HT-29 (cell line): Measurements from ENCODE around the gene CRAT. TPM values are rescaled to one million over a fixed set of nuclear protein-coding genes. Genes with fewer than 3 reads are reported as not detected.
A peak's percentile ranks its signal among the peaks of the same experiment; 100 is the strongest.

Source experiments
- DNase-seq: peaks from one replicate; pipeline ENCODE4 v3.0.0-alpha.2; 2015; ENCODE audit warnings: low spot score
- total RNA-seq: library from RNA; depleted of rRNA; stranded (reverse); fragments of >200 nt; shearing (Covaris generic); gene quantifications from 2 replicates; pipeline ENCODE4 v1.2.3, GENCODE V29; 2014; rRNA removed

The CRAT gene
- total RNA-seq, 1 experiment from 2014 or later = 43.7 TPM

DNA sequence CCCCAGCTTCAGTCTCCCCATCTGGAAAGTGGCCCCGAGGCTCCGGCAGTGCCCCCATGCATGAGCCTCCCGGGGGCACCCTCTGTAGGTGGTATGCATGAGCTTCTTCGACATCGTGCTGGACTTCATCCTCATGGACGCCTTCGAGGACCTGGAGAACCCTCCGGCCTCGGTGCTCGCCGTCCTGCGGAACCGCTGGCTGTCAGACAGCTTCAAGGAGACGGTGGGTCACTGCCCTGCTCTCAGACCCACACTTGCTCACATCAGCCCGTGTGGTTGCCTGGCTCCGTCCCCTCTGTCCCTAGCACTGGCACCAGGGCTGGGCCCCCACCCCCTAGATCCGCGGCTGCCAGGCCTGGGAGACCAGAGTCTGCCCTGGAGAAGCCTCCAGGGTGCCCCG lies 42.5 kb downstream of the CRAT start:
- DNase-seq = no peak

- no peak for DNase-seq
Observed at GRCh38 chr9:129064499-129064908, 46.1 kb downstream of the CRAT start.

GRCh38 chr9:129063061-129063460 lies 47.5 kb downstream of the CRAT start:
- DNase-seq = no peak

DNA sequence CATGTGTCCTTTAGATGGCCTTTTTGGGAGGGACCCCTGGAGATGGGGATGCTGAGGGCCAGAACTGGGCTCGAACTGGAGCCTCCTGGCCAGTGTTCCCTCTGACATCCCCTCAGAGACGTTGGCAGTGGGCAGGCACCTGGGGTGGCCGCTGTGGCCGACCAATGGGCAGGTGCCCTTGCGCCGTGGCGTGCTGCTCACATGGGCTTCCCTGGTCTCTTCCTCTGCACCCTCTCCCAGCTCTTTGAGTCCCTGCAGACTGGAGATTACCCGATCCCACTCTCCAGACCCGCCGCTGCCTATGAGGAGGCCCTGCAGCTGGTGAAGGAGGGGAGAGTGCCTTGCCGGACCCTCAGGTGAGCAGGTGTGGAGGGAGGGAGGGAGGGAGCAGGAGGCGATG lies 49.6 kb downstream of the CRAT start:
- no peak for DNase-seq

DNA sequence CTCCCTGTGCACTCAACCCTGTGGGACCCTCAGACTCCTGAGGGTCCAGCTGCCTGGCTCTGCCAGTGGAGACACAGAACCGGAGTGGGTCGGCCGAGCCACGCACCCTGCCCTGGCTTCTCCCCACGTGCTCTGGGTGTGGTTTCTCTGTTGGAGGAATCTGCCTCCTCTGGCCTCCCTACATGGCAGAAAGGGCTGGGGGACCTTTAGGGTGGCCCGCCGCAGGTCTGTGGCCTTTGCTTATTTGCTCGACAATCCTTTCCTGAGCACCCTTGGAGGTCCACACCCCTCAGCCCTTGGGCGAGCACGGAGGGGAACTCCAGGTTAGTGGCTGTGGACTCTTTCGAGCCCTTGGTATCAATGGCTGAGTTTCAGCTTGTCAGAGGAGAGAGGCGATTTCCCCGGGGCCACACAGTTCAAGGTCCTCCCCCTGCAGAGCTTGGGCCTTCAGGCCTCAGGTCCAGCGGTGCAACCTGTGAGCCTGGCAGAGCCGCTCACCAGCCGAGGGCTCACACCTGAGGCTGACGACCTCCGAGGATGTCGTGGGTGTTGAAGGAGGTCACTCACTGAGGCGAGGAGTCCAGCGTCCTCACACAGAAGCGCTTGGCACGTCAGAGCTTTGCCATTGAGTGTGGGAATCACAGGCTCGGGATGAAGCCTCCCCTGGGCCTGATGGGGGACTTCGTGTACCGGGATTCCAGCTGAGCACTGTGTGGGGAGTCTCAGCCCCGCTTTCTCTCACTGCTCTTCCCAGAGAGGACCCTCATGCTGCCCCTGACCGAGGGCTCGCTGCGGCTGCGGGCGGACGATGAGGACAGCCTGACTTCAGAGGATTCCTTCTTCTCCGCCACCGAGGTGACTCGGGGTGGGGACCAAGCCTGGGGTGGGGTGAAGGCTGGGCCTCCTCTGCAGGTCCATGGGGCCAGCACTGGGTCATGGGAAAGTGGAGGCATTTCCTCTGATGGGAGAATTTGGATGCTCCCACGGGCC lies 50.5 kb downstream of the CRAT start:
- no peak for DNase-seq

DNA sequence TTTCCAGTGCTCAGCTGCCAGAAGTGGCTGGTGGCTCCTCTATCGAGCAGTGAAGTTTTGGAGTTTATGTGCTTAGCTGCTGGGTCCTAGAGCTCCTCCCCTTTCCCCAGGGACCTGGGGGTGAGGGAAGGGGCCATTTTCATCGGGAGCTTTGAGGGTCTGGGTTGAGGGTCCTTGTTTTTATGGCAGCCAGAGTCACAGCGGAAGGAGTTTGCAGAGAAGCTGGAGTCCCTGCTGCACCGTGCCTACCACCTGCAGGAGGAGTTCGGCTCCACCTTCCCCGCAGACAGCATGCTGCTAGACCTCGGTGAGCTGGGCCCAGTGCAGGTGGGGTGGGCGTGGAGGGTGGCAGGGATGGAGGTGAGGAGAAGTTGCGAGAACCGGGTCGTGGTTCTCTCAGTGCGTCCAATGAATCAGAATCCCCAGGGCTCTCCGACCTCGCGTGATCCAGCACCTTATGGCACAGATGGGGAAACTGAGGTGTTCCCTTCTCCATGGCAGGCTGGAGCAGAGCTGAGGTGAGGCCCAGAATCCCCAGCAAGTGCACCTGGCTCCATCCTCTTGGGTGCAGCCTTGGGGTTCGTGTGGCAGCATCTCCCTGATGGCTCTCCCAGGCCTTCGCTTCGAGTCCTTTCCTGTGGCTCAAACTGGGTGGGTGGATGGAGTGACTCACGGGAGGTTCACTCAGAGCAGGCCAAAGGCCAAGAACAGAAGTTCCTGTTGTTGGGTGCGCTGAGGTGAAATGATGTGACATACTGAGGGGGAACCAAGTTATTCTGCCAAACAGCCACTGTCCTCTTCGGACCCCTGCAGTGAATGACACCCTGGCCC lies 51.4 kb downstream of the CRAT start:
- peak; percentile 74 for DNase-seq

DNA sequence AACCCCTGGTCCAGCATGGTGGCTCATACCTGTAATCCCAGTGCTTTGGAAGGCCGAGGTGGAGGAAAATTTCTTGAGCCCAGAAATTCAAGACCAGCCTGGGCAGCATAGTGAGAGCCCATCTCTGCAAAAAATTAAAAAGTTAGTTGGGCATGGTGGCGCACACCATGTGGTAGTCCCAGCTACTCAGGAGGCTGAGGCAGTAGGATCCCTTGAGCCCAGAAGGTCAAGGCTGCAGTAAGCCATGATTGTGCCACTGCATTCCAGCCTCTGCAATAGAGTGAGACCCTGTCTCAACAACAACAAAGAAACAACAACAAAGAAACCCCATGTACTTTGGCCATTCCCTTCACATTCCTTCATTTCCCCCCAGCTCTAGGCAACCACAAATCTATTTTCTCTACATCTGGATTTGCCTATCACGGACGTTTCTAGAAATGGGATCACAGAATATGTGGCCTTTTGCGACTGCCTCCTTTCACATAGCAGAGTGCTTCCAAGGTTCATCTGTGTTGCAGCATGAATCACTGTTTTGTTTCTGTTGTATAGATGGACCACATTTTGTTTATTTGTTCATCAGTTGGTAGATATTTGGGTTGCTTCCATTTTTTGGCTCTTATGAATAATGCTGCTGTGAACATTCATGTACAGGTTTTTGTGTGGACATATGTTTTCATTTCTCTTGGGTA lies 56.3 kb downstream of the CRAT start:
- no peak for DNase-seq

GRCh38 chr9:129053020-129053419 lies 57.6 kb downstream of the CRAT start:
- DNase-seq = no peak

DNA sequence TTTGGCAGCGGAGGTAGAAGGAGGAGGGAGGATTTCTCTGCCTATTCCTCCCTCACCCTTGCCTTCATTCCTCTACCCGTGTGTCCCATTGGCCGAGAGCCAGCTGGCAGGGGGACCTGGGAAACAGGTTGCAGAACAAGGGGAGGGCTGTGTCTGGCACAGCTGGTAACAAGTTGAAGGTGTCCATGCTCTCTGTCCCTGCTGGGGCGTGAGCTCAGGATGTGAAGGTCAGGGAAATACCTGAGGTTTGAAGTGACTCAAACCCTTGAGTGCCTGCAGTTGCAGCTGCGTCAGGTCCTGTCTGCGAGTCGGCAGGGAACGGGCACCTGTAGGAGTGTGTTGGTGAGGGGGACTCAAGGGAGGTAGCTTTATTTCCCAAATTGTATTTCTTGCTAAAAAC lies 58.0 kb downstream of the CRAT start:
- DNase-seq = peak; percentile 99

Other genes starting within 250 kb of the CRAT start
- gene KYAT1, start 228.8 kb downstream of the CRAT start, total RNA-seq = 10.4 and 11.8 TPM in 2 replicates
- 39.5 and 43.2 TPM in 2 replicates for gene LRRC8A, start 228.7 kb downstream of the CRAT start, total RNA-seq
- gene PHYHD1, start 189.8 kb downstream of the CRAT start, total RNA-seq = not detected in 2 replicates
- gene DOLK, start 163.2 kb downstream of the CRAT start, total RNA-seq = 27.6 and 29.0 TPM in 2 replicates
- 55.8 and 75.5 TPM in 2 replicates for gene NUP188, start 163.1 kb downstream of the CRAT start, total RNA-seq
- 118 and 146 TPM in 2 replicates for gene SH3GLB2, start 82.5 kb downstream of the CRAT start, total RNA-seq
- 64.8 and 66.6 TPM in 2 replicates for gene MIGA2, start 74.2 kb downstream of the CRAT start, total RNA-seq
- gene DOLPP1, start 29.7 kb downstream of the CRAT start, total RNA-seq = 45.4 and 50.8 TPM in 2 replicates
- gene PTPA, start 622 bp upstream of the CRAT start, total RNA-seq = 206 and 210 TPM in 2 replicates
- 68.5 and 77.2 TPM in 2 replicates for gene IER5L, start 67.5 kb upstream of the CRAT start, total RNA-seq